Measurements from ENCODE around the gene CPE. TPM values are rescaled to one million over a fixed set of nuclear protein-coding genes. Genes with fewer than 3 reads are reported as not detected.
"Not testable (repeated sequence)": the region's sequence is repeated elsewhere in the genome, so short reads cannot be mapped to it uniquely, and the experiment has no call there.

Gene CPE
- total RNA-seq, 1 donor: 79.4 TPM

DNA sequence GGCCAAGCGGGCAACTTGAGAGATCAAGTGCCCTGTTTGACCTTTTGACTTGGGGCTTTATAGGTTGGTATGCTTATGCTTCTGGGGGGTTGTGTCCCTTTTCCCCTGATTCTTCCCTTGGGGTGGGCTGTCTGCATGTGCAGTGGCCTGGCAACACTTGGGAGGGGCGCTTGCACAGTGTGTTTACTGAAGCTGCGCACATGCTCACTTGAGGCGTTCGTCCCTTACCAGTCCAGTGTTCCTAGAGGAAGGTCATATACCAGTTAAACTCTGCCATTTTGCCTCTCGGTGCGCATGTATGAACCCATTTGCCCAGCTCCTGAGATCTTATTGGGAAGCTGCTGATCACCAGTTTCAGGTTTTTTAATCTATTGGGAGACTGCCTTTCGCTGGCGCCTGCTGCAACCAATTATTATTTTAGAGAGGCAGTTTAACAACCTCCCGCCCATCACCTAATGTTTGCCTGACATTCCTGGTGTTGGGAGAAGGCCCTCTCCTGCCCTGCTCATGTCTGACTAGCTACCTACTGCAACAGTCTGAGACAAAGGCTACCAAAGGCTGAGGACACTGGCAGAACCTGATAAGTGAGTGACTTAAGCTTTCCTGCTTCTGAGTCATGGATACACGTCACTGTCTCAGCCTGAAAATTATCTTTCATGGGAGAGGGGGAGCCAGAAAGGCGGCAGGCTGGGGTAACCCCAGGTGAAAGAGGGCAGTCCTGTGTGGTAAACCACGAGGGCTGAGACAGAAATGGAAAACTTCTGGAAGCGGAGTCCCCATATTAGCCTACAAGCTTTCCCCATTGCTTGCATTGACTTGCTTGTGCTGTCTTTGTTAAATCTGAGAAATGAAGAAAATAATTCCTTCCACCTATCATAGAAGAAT lies 97.6 kb downstream of the CPE start:
- DNase-seq (ENCODE audit: low read depth): peak; percentile 55
- TF ChIP-seq, protein P1, sequence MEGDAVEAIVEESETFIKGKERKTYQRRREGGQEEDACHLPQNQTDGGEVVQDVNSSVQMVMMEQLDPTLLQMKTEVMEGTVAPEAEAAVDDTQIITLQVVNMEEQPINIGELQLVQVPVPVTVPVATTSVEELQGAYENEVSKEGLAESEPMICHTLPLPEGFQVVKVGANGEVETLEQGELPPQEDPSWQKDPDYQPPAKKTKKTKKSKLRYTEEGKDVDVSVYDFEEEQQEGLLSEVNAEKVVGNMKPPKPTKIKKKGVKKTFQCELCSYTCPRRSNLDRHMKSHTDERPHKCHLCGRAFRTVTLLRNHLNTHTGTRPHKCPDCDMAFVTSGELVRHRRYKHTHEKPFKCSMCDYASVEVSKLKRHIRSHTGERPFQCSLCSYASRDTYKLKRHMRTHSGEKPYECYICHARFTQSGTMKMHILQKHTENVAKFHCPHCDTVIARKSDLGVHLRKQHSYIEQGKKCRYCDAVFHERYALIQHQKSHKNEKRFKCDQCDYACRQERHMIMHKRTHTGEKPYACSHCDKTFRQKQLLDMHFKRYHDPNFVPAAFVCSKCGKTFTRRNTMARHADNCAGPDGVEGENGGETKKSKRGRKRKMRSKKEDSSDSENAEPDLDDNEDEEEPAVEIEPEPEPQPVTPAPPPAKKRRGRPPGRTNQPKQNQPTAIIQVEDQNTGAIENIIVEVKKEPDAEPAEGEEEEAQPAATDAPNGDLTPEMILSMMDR (IDR thresholded peaks at IDR 0.05; ENCODE audit: insufficient read depth, low read length): no peak
- H3K4me3 ChIP-seq (ENCODE audit: low read depth, low read length): no peak overlapping the region

DNA sequence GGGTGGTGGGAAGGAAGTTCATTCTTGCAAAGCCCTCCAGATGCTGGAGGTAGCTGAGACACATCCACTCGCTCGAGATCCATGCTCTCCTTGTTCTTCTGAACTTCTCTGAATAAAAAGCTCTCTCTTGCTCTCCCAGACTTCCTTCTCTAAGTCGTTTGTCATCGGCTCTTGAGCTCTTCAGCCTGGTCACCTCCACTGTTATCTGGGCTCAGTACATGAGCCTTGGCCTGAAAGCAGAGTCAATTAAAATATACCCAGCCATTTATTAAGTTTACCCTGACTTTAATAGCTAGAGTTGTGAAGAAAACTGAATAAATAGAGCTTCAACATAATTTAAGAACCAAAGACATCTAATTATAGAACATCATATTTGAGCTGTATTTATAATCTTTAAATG lies 99.0 kb downstream of the CPE start:
- no peak overlapping the region for H3K4me3 ChIP-seq (ENCODE audit: low read depth, low read length)
- TF ChIP-seq, protein P1 (IDR thresholded peaks at IDR 0.05; ENCODE audit: insufficient read depth, low read length): no peak
- DNase-seq (ENCODE audit: low read depth): no peak

DNA sequence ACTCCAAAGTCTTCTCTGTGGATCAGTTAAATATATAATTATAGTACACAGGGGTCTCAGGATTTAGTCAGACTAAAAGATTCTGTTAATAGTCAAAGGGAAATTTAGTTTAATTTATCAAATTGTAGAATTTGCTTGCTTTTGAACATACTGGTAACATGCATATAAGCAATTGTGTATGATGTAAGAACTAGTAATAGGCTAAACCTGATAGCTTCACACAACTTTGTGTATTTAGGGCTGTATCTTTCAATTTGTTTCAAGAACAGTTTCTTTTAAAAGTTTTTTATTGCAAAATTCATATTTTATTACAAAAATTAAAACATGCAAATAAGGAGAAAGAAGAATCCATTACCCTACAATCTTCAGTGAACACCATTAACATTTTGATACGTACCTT lies 99.5 kb downstream of the CPE start:
- H3K4me3 ChIP-seq (ENCODE audit: low read depth, low read length): no peak overlapping the region
- peak; percentile 35 for DNase-seq (ENCODE audit: low read depth)
- TF ChIP-seq, protein P1 (IDR thresholded peaks at IDR 0.05; ENCODE audit: insufficient read depth, low read length): no peak

DNA sequence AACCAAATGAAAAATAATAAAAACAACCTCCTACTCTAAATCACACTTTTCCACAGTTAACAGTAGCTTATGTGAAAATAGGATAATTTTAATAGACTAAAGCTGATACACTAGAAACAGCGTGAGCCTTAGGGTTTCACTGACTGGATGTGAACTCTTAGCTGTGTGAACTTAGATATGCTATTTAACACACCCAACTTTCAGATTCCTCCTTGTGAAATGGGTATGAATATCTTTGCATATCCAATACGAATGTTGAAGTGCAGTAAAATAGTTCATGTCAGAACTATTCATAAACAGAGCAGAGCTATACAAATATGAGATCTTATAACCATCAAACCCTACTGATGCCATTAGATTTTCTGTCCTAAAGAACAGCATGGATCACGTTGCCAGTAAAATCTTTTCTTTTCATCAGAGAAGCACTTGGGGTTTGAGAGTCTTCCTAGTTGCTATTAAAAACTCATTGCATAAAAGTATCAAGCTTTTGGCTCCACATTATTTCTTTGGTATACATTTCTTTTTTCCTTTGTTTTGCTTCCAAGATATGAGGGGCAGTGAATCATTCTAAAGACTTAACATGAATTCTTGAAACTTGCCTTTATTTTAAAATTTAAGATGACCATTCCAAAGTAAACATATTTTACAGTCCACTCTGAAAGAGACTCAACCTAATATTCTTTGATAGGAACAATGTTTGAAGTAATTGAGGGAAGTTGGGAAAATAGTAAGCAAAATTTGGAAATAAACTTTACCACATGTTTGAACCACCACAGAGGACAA lies 102.4 kb downstream of the CPE start:
- DNase-seq (ENCODE audit: low read depth): peak; percentile 79
- TF ChIP-seq, protein P1 (IDR thresholded peaks at IDR 0.05; ENCODE audit: insufficient read depth, low read length): no peak
- H3K4me3 ChIP-seq (ENCODE audit: low read depth, low read length): no peak overlapping the region

DNA sequence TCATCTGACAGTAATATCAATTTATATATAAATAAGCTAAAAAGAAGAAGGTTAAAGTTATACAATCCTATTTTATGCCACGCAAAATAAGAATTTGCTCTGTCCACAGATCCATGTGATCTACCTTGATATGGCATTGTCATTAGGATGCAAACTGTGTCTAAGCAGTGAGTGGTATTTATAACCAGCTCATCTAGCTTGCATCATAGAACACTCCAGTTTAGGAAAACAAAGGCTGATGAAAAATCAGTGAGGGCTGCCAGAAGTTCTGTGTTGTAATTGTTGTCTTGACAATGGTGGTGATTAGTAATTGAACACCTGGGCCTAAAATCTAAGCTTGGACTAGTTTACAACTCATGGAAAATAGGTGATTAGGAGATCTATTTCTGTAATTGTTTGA lies 111.0 kb downstream of the CPE start:
- TF ChIP-seq, protein P1 (IDR thresholded peaks at IDR 0.05; ENCODE audit: insufficient read depth, low read length): no peak
- DNase-seq (ENCODE audit: low read depth): peak; percentile 53
- H3K4me3 ChIP-seq (ENCODE audit: low read depth, low read length): no peak overlapping the region

DNA sequence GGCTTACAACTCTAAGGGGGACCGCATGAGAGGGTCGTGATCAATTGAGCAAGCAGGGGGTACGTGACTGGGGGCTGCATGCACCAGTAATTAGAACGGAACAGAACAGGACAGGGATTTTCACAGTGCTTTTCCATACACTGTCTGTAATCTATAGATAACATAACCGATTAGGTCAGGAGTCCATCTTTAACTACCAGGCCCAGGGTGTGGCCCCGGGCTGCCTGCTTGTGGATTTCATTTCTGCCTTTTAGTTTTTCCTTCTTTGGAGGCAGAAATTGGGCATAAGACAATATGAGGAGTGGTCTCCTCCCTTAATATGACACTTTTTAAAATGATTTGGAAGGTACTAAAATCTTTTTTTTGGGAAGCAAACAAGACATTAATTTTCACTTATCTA lies 113.8 kb downstream of the CPE start:
- not testable (repeated sequence) for H3K4me3 ChIP-seq (ENCODE audit: low read depth, low read length); DNase-seq (ENCODE audit: low read depth)

DNA sequence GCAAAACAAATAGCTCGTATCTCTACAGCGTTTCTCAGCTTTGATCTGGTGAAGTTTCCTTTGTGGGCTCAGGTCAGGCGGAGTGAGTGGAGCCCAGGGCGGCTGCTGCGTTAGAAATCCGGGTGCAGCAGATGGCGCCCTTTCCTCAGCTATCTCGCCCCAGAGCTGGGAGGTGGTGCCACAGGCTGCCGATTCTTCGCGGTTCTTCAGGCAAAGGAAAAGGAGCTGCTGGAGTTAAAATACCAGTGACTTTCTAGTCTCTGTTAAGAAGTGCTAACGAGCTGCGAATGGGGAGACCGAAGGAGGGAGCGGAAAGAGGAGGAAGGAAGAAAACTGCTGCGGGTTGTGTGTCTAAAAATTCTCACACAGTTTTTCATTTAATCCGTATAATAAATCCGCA lies 114.6 kb downstream of the CPE start:
- DNase-seq (ENCODE audit: low read depth): peak; percentile 60
- no peak overlapping the region for H3K4me3 ChIP-seq (ENCODE audit: low read depth, low read length)
- TF ChIP-seq, protein P1 (IDR thresholded peaks at IDR 0.05; ENCODE audit: insufficient read depth, low read length): peak; percentile 66

All from fibroblast of the aortic adventitia (primary cell).